Measurements from ENCODE around the gene EPSTI1.

- no peak for TF ChIP-seq CTCF (IDR thresholded peaks at IDR 0.05)
- no peak for TF ChIP-seq POLR2A (IDR thresholded peaks at IDR 0.05)
- no peak for TF ChIP-seq EP300 (IDR thresholded peaks at IDR 0.05; ENCODE audit: low read depth)
- no peak for TF ChIP-seq POLR2AphosphoS5 (IDR thresholded peaks at IDR 0.05)
Measured at GRCh38 chr13:43008596-43008995, 16.6 kb upstream of the EPSTI1 start.

Data from transverse colon (tissue), 4 donors.